ENCODE data around the gene STARD10. TPM values are rescaled to one million over a fixed set of nuclear protein-coding genes. Genes with fewer than 3 reads are reported as not detected.

The STARD10 gene
- total RNA-seq, 2 donors from 2014 or later = 7.7 to 16.4 TPM

DNA sequence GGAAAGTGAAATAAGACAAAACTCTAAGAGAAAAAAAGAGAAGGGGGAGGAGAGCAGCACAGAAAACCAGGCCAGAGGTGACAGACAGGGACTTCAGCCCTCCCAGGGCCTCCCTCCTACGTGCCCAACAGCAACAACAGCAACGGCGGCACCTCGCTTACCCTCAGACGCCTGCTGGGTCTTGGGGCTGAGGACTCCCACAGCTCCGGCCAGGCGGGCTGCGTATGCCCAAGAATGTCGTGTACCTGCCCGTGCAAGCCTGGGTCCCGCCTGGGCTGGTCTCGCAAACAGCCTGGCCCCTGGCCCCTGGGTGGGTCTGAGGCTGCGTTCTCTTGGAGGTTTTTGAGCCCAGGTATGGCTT, 72.2 kb downstream of the STARD10 start:
- H3K27me3 Mint-ChIP-seq = no peaks in the 10 kb centered on the region
- H3K4me1 Mint-ChIP-seq = peaks cover 30% of the 10 kb centered on the region
- ATAC-seq (replicated peaks) = peak; percentile 36

DNA sequence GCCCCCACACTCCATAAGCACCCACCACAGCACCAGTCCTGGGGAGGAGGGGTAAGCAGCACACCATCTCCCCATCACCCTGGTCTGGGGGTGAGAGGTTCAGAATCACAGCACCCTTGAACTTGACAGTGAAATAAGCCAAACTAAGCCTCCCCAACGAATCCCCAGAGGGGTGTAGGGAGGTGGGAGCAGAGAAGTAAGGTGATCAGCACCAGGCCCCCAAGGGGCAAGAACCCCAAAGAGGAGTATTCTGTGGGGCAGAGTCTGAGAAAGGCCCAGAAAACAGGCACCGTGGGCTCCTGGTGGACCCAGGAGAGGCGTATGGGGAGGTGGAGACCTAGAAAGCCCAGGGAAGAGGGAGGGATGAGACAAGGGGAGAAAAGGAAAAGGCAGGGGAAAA, 72.6 kb downstream of the STARD10 start:
- Mint-ChIP-seq H3K4me3 (peak overlapping the region; percentile 95), H3K4me1 (peaks cover 32% of the 10 kb centered on the region), H3K27me3 (no peaks in the 10 kb centered on the region), H3K27ac (peak overlapping the region; percentile 94), H3K36me3 (ENCODE audit: low read depth) (peaks cover 53% of the 10 kb centered on the region), H3K9me3 (no peaks in the 10 kb centered on the region)
- ATAC-seq (replicated peaks) = no peak

More for the DNA sequence above, 72.2 kb downstream of the STARD10 start:
- Mint-ChIP-seq H3K27ac (peak overlapping the region; percentile 94), H3K36me3 (ENCODE audit: low read depth) (peaks cover 49% of the 10 kb centered on the region), H3K4me3 (peak overlapping the region; percentile 95), H3K9me3 (no peaks in the 10 kb centered on the region)

DNA sequence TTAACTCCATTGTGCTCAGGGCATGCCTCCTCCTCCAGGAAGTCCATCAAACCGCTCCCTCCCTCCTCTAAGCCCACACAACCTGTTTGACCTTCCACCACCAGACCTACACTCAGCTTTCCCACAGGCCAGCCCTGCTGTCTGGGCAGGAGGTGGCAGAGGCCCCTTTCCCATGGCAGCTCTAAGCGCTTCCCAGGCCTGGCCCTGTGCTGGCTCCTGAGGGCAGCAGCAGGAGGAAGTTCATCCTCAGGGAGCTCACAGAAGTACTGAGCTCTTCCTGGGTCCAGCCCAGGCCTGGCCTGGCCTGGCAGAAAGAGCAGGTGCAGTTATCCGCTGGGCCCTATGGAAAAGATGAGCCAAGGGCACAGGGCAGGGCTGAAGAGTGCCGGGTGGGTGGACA, 73.1 kb downstream of the STARD10 start:
- peak overlapping the region; percentile 94 for H3K27ac Mint-ChIP-seq
- H3K27me3 Mint-ChIP-seq = no peaks in the 10 kb centered on the region
- peaks cover 34% of the 10 kb centered on the region for H3K4me1 Mint-ChIP-seq
- H3K4me3 Mint-ChIP-seq = peak overlapping the region; percentile 95
- peaks cover 58% of the 10 kb centered on the region for H3K36me3 Mint-ChIP-seq (ENCODE audit: low read depth)
- no peak for ATAC-seq (replicated peaks)
- no peaks in the 10 kb centered on the region for H3K9me3 Mint-ChIP-seq

DNA sequence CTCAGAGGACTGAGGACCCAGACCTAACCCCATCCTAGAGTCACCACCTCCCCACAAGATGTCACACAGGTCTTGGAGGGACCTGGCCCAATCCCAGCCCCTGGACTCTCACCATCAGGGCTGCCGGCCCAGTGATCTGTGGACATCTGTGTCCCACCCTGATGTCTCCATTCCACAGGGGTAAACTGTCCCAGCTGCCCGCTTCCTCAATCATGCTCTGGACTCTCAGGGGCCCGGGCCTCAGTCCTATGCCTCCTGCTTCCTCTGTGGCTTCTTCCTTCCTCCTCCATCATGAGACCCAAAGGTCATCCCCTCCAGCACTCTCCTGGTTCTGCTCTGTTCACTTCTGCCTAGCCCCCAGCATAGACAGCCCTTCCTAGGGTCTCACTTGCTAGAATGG, 73.8 kb downstream of the STARD10 start:
- no peaks in the 10 kb centered on the region for H3K27me3 Mint-ChIP-seq
- ATAC-seq (replicated peaks) = no peak
- H3K27ac Mint-ChIP-seq = peak overlapping the region; percentile 94
- peak overlapping the region; percentile 95 for H3K4me3 Mint-ChIP-seq
- no peaks in the 10 kb centered on the region for H3K9me3 Mint-ChIP-seq
- peaks cover 30% of the 10 kb centered on the region for H3K4me1 Mint-ChIP-seq
- H3K36me3 Mint-ChIP-seq (ENCODE audit: low read depth) = peaks cover 64% of the 10 kb centered on the region

DNA sequence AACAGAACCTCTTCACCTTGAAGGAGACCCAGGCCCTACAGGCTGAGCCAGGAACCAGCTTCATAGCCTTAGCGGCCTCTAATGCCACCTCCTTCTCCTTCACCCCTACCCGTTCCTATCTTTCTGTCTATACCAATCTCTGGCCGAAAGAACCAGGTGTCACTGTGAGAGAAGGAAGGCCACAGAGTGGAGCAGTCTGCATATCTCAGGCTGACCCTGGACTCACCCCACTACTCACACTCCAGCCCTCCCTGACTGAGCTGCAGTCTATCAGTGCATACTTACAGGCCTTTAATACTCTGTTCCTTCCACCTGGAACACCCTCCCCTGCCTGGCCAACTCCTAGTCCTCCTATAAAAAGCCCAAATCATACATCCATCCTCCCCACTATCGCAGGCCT, 74.3 kb downstream of the STARD10 start:
- no peaks in the 10 kb centered on the region for H3K9me3 Mint-ChIP-seq
- H3K4me1 Mint-ChIP-seq = peaks cover 31% of the 10 kb centered on the region
- peaks cover 69% of the 10 kb centered on the region for H3K36me3 Mint-ChIP-seq (ENCODE audit: low read depth)
- no peak for ATAC-seq (replicated peaks)
- peak overlapping the region; percentile 94 for H3K27ac Mint-ChIP-seq
- H3K27me3 Mint-ChIP-seq = no peaks in the 10 kb centered on the region
- peak overlapping the region; percentile 95 for H3K4me3 Mint-ChIP-seq

DNA sequence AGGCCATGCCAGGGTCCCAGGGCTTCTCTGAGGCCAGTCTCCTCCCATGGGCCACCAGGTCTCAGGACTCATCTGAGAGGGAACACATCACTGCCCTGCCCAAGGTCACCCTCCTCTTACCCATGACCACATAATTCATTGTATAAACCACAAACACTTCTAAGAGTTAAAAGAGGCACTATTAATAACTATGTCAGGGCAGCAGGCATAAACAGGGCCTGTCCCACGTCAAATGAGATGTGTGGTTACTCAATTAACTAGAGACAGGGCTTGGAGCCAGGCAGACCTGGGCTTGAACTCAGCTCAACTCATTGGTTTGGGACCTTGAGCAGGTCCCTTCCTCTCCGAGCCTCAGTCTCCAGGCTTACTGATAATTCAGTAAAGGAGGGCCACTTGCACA, 74.7 kb downstream of the STARD10 start:
- Mint-ChIP-seq H3K9me3 (no peaks in the 10 kb centered on the region), H3K27ac (peak overlapping the region; percentile 94), H3K36me3 (ENCODE audit: low read depth) (peaks cover 74% of the 10 kb centered on the region), H3K4me1 (peaks cover 35% of the 10 kb centered on the region), H3K27me3 (no peaks in the 10 kb centered on the region), H3K4me3 (peak overlapping the region; percentile 95)
- peak; percentile 9 for ATAC-seq (replicated peaks)

DNA sequence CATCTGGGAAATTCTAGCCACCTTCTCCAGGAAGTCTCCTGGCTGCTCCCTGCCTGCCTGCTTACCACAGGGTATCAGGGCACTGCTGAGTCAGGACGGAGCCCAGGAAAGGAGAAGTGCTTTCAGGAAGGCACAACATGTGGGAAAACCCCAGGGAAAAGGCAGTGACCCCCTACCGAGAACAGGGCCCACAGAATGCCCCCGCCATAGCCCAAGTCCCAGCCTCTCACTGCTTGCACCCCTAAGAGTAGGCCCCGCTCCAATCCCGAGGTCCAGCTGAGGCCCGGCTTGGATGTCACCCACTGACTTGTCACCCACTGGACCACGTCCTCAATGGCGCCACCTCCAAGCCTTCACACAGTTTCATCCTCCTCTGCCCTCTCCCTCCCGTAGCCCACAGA, 75.7 kb downstream of the STARD10 start:
- Mint-ChIP-seq H3K4me1 (peaks cover 36% of the 10 kb centered on the region), H3K27ac (peak overlapping the region; percentile 94)

DNA sequence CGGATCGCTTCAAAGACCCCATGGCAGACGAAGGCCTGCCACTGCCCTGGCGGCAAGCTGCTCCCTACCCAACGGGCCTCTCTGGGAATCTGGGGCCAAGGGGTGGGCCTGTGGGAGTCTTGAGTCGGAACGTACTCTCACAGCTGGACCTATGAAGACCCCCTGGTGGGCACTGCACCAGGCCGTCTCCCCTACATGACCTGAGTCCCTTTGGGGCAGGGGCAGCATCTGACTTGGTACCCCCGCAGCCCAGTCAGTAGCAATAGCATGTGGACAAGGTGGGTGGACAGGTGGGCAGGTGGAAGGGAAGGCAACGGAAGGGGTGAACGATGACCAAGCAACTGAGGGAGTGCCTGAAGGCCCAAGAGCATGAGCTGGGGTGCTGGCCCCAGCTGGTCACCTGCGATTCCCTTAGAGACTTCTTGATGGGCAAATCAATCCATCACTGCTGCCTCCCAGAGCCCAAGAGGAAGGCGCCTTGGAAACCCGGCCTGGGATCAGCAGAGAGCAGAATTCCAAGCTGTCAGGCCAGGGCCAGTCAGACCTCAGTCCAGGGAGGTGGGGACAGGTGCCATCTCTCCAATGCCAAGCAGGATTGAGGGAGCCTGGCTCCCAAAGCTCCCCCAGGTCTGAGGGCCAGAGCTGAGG, 76.9 kb downstream of the STARD10 start:
- H3K27me3 Mint-ChIP-seq = no peaks in the 10 kb centered on the region

More for the DNA sequence above, 75.7 kb downstream of the STARD10 start:
- Mint-ChIP-seq H3K27me3 (no peaks in the 10 kb centered on the region), H3K9me3 (no peaks in the 10 kb centered on the region), H3K36me3 (ENCODE audit: low read depth) (peaks cover 84% of the 10 kb centered on the region), H3K4me3 (no peak overlapping the region)
- no peak for ATAC-seq (replicated peaks)

GRCh38 chr11:72716290-72716689, 77.6 kb downstream of the STARD10 start:
- H3K4me3 Mint-ChIP-seq = no peak overlapping the region
- H3K4me1 Mint-ChIP-seq = peaks cover 36% of the 10 kb centered on the region
- no peak for ATAC-seq (replicated peaks)
- no peaks in the 10 kb centered on the region for H3K9me3 Mint-ChIP-seq
- peaks cover 89% of the 10 kb centered on the region for H3K36me3 Mint-ChIP-seq (ENCODE audit: low read depth)
- no peaks in the 10 kb centered on the region for H3K27me3 Mint-ChIP-seq
- no peak overlapping the region for H3K27ac Mint-ChIP-seq

More for the DNA sequence above, 76.9 kb downstream of the STARD10 start:
- no peak for ATAC-seq (replicated peaks)
- Mint-ChIP-seq H3K27ac (no peak overlapping the region), H3K36me3 (ENCODE audit: low read depth) (peaks cover 89% of the 10 kb centered on the region), H3K4me1 (peaks cover 36% of the 10 kb centered on the region), H3K4me3 (no peak overlapping the region), H3K9me3 (no peaks in the 10 kb centered on the region)

- H3K27ac Mint-ChIP-seq = no peak overlapping the region
- H3K4me3 Mint-ChIP-seq = no peak overlapping the region
- peaks cover 90% of the 10 kb centered on the region for H3K36me3 Mint-ChIP-seq (ENCODE audit: low read depth)
- no peak for ATAC-seq (replicated peaks)
- H3K9me3 Mint-ChIP-seq = no peaks in the 10 kb centered on the region
- peaks cover 12% of the 10 kb centered on the region for H3K4me1 Mint-ChIP-seq
- no peaks in the 10 kb centered on the region for H3K27me3 Mint-ChIP-seq
Observed at GRCh38 chr11:72712841-72713240, 81.0 kb downstream of the STARD10 start.

DNA sequence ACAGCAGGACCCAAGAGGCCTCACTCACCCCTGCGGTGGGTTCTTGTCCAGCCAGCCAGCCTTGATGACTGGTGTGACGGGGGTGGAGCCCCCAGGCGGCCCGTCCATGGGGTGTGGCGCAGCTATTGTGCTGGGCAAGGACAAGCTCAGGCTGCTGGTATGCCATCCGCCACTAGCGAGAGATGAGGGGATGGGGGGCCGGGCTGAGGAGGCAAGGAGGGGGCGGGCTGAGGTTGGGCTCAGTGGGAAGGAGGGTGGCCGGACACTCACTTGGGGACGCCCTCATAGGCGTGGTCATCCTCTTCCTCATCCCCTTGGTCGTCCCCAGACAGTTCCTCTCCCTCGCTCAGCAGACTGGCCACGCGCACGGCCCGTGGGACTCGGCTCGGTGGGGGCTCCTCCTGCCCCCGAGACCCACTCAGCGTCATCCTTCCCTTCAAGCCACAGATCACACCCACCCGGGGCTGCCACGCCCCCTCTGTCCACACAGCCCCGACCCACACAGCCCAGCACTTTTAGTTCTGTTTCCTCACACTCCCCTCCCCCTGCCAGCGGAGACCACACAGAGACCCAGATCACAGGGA, 81.6 kb downstream of the STARD10 start:
- Mint-ChIP-seq H3K9me3 (no peaks in the 10 kb centered on the region), H3K27me3 (no peaks in the 10 kb centered on the region), H3K27ac (no peak overlapping the region), H3K4me3 (no peak overlapping the region), H3K4me1 (peaks cover 12% of the 10 kb centered on the region), H3K36me3 (ENCODE audit: low read depth) (peaks cover 96% of the 10 kb centered on the region)
- ATAC-seq (replicated peaks) = no peak

GRCh38 chr11:72711141-72711540, 82.7 kb downstream of the STARD10 start:
- H3K27me3 Mint-ChIP-seq = no peaks in the 10 kb centered on the region
- H3K9me3 Mint-ChIP-seq = no peaks in the 10 kb centered on the region
- no peak overlapping the region for H3K27ac Mint-ChIP-seq
- peaks cover 99% of the 10 kb centered on the region for H3K36me3 Mint-ChIP-seq (ENCODE audit: low read depth)
- H3K4me3 Mint-ChIP-seq = no peak overlapping the region
- H3K4me1 Mint-ChIP-seq = peaks cover 12% of the 10 kb centered on the region
- ATAC-seq (replicated peaks) = no peak

DNA sequence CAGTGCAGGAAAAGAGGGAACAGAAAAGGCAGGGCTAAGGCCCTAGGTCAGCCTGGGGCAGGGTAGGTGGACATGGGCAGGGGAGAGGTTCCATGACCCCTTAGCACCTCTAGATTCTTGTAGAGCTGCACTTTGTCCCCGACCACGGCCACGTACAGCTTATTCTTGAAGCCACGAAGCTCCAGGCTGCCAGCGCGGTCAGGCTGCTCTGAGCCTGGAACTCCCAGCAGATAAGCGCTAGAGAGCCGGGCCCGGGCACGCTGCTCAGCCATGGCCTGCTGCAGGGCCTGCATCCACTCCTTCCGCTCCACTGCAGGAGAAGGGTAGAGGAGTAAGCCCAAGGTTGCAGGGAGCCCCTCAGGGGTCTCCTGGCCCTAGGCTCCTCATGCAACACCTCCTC, 83.6 kb downstream of the STARD10 start:
- Mint-ChIP-seq H3K4me3 (no peak overlapping the region), H3K27me3 (no peaks in the 10 kb centered on the region), H3K27ac (no peak overlapping the region), H3K9me3 (no peaks in the 10 kb centered on the region), H3K36me3 (ENCODE audit: low read depth) (peaks cover 100% of the 10 kb centered on the region), H3K4me1 (peaks cover 12% of the 10 kb centered on the region)
- no peak for ATAC-seq (replicated peaks)

- Mint-ChIP-seq H3K27me3 (no peaks in the 10 kb centered on the region), H3K36me3 (ENCODE audit: low read depth) (peaks cover 100% of the 10 kb centered on the region), H3K9me3 (no peaks in the 10 kb centered on the region), H3K4me3 (no peak overlapping the region), H3K4me1 (peaks cover 9% of the 10 kb centered on the region), H3K27ac (no peak overlapping the region)
- no peak for ATAC-seq (replicated peaks)
Observed at GRCh38 chr11:72709478-72710238, 84.2 kb downstream of the STARD10 start.

DNA sequence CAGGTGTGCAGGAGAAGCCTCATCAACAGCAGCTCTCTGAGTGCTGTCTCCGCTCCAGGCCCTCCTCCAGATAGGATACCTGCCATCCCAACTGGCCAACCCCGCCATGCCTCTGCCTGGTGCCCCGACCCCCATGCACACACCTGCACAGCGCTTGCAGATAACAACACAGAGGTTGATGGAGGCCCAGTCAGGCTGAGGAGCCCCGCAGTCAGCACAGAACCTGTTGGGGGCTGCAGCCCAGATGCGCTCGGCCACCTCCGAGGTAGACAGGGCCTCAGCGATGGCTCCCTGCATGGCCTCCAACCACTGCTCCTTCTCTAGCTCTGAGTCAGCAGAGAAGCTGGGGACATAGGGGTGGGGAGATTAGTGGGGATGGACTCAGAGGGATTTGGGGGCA, 86.8 kb downstream of the STARD10 start:
- Mint-ChIP-seq H3K27ac (peak overlapping the region; percentile 64), H3K27me3 (no peaks in the 10 kb centered on the region), H3K36me3 (ENCODE audit: low read depth) (peaks cover 84% of the 10 kb centered on the region), H3K4me1 (peaks cover 4% of the 10 kb centered on the region), H3K4me3 (no peak overlapping the region), H3K9me3 (no peaks in the 10 kb centered on the region)
- no peak for ATAC-seq (replicated peaks)

Data from activated T-helper 17 cell treated with anti-CD3 and anti-CD28 coated beads, Interleukin-2, amount 50 U/mL, for 72 hours (primary cell).